Measurements from ENCODE around the gene GOSR1.
"Not testable (repeated sequence)": the region's sequence is repeated elsewhere in the genome, so short reads cannot be mapped to it uniquely, and the experiment has no call there.

GOSR1 gene

GRCh38 chr17:30506481-30506880 lies 29.3 kb downstream of the GOSR1 start:
- DNase-seq = no peak

GRCh38 chr17:30513346-30513745 lies 36.1 kb downstream of the GOSR1 start:
- no peak for DNase-seq

- DNase-seq = no peak
These were observed 37.8 kb downstream of the GOSR1 start for GRCh38 chr17:30514895-30515596.

GRCh38 chr17:30517786-30518185 lies 40.6 kb downstream of the GOSR1 start:
- no peak for DNase-seq

- DNase-seq = no peak
These were observed 42.0 kb downstream of the GOSR1 start for GRCh38 chr17:30519166-30519565.

- no peak for DNase-seq
These were observed 42.5 kb downstream of the GOSR1 start for GRCh38 chr17:30519707-30520106.

- no peak for DNase-seq
These were observed 43.2 kb downstream of the GOSR1 start for GRCh38 chr17:30520436-30520835.

- DNase-seq = no peak
These were observed 43.7 kb downstream of the GOSR1 start for GRCh38 chr17:30520882-30521281.

GRCh38 chr17:30521766-30522165 lies 44.6 kb downstream of the GOSR1 start:
- no peak for DNase-seq

- not testable (repeated sequence) for DNase-seq
These were observed 46.0 kb downstream of the GOSR1 start for GRCh38 chr17:30523236-30523635.

GRCh38 chr17:30524847-30525246 lies 47.6 kb downstream of the GOSR1 start:
- no peak for DNase-seq

GRCh38 chr17:30526401-30526800 lies 49.2 kb downstream of the GOSR1 start:
- no peak for DNase-seq

GRCh38 chr17:30528701-30529100 lies 51.5 kb downstream of the GOSR1 start:
- not testable (repeated sequence) for DNase-seq

- no peak for DNase-seq
These were observed 53.3 kb downstream of the GOSR1 start for GRCh38 chr17:30530346-30531025.

- DNase-seq = no peak
These were observed 55.7 kb downstream of the GOSR1 start for GRCh38 chr17:30532871-30533270.

GRCh38 chr17:30534298-30534697 lies 57.1 kb downstream of the GOSR1 start:
- no peak for DNase-seq

GRCh38 chr17:30534938-30535921 lies 58.0 kb downstream of the GOSR1 start:
- no peak for DNase-seq

- not testable (repeated sequence) for DNase-seq
These were observed 59.6 kb downstream of the GOSR1 start for GRCh38 chr17:30536846-30537245.

GRCh38 chr17:30537667-30538066 lies 60.5 kb downstream of the GOSR1 start:
- not testable (repeated sequence) for DNase-seq

- no peak for DNase-seq
These were observed 64.6 kb downstream of the GOSR1 start for GRCh38 chr17:30541802-30542201.

GRCh38 chr17:30543456-30543855 lies 66.2 kb downstream of the GOSR1 start:
- no peak for DNase-seq

- no peak for DNase-seq
These were observed 67.8 kb downstream of the GOSR1 start for GRCh38 chr17:30545024-30545423.
